HCT116 (cell line): ENCODE data around the gene FEZF2. TPM values are rescaled to one million over a fixed set of nuclear protein-coding genes. Genes with fewer than 3 reads are reported as not detected.

Experiments
- ATAC-seq: fragments of 200-7000 bp; cut with Tn5 transposase; 2 replicates; pipeline ENCODE4 v1.9.1; 2020; ENCODE audit warnings: mild to moderate bottlenecking, moderate library complexity
- BruUV-seq: library from RNA; stranded (reverse); fragments of 400-500 nt; replicated peaks from 2 replicates; lab custom pipeline; 2021; lab: Mats Ljungman, UMichigan
- CTCF ChIA-PET: fragments of 300-600 bp; sonication (Branson Sonifier 250); formaldehyde crosslinking; loops from one replicate; lab custom pipeline; 2021; ENCODE audit warnings: antibody characterized with exemption; lab: Charles Lee
- POLR2A ChIA-PET: fragments of 300-600, 350-600 bp; sonication (Branson Sonifier 250); formaldehyde crosslinking; loops from one replicate; lab custom pipeline; 2021; ENCODE audit warnings: antibody characterized with exemption; lab: Charles Lee
- RAD21 ChIA-PET, 2 experiments: fragments of 300-600 bp; sonication (Branson Sonifier 250); formaldehyde crosslinking; loops; one replicate each; lab custom pipeline; 2023; ENCODE audit warnings: low total read pairs in 2 of 2; ENCODE audit not compliant: uncharacterized antibody in 2 of 2, unreplicated experiment in 2 of 2, low non-redundant PET in 1 of 2; lab: Charles Lee
- DNase-seq: peaks from one replicate; pipeline ENCODE4 v3.0.0-alpha.2; 2010; ENCODE audit warnings: low read depth, low spot score
- H2AFZ ChIP-seq: fragments of 200-600 bp; shearing (Covaris generic), sonication (generic); 2 replicates; pipeline ENCODE4 v1.6.1; 2017; ENCODE audit warnings: low read depth, mixed run types, mixed read lengths, antibody characterized with exemption, low read length; ENCODE audit not compliant: poor library complexity, severe bottlenecking
- H3K27ac ChIP-seq: 2 replicates; pipeline ENCODE4 v1.5.1; 2012; ENCODE audit warnings: low read depth, low read length
- H3K27me3 ChIP-seq: fragments of 200-600 bp; sonication (generic); 2 replicates; pipeline ENCODE4 v1.6.1; 2016; ENCODE audit warnings: mixed run types, low read length, mixed read lengths; ENCODE audit not compliant: insufficient read depth
- H3K36me3 ChIP-seq, 2 experiments: fragments of 200-500 bp in 1 of 2; fragments of 200-600 bp in 1 of 2; sonication (Bioruptor generic) in 1 of 2; sonication (generic) in 1 of 2; 2 replicates each; pipeline versions ENCODE4 v1.5.1 to v1.6.1; 2014 to 2016; ENCODE audit warnings: low read length in 2 of 2, inconsistent platforms in 1 of 2, mixed read lengths in 1 of 2, mixed run types in 1 of 2; ENCODE audit not compliant: insufficient read depth in 2 of 2, control insufficient read depth in 1 of 2
- H3K4me1 ChIP-seq, 2 experiments: fragments of 200-600 bp in 1 of 2; sonication (generic) in 1 of 2; 2 replicates each; pipeline versions ENCODE4 v1.5.1 to v1.6.1; 2012 to 2017; ENCODE audit warnings: low read length in 2 of 2, inconsistent platforms in 1 of 2, mild to moderate bottlenecking in 1 of 2, mixed read lengths in 1 of 2, mixed run types in 1 of 2, moderate library complexity in 1 of 2; ENCODE audit not compliant: insufficient read depth in 2 of 2, control insufficient read depth in 1 of 2
- H3K4me2 ChIP-seq: fragments of 200-600 bp; sonication (generic); 2 replicates; pipeline ENCODE4 v1.6.1; 2017; ENCODE audit warnings: mixed run types, low read length, mixed read lengths
- H3K4me3 ChIP-seq, 2 experiments: fragments of 200-600 bp in 1 of 2; sonication (generic) in 1 of 2; replicated peaks in 1 of 2; 2 replicates each; pipeline ENCODE4 v1.5.1; 2011 to 2016; ENCODE audit warnings: low read length in 2 of 2, control low read depth in 1 of 2, low read depth in 1 of 2, mild to moderate bottlenecking in 1 of 2, mixed read lengths in 1 of 2, mixed run types in 1 of 2
- H3K79me2 ChIP-seq: fragments of 200-600 bp; sonication (generic); 2 replicates; pipeline ENCODE4 v1.6.1; 2017; ENCODE audit warnings: mild to moderate bottlenecking, mixed run types, low read length, moderate library complexity, mixed read lengths; ENCODE audit not compliant: insufficient read depth
- H3K9ac ChIP-seq: fragments of 200-600 bp; sonication (generic); 2 replicates; pipeline ENCODE4 v1.6.1; 2016; ENCODE audit warnings: low read length, mixed read lengths
- H3K9me2 ChIP-seq: fragments of 200-600 bp; sonication (generic), shearing (Covaris generic); 2 replicates; pipeline ENCODE4 v1.6.1; 2017; ENCODE audit warnings: mixed run types, mild to moderate bottlenecking, moderate library complexity; ENCODE audit not compliant: insufficient read depth
- H3K9me3 ChIP-seq, 2 experiments: fragments of 200-500 bp in 1 of 2; fragments of 200-600 bp in 1 of 2; sonication (Bioruptor generic) in 1 of 2; sonication (generic) in 1 of 2; 2 replicates each; pipeline ENCODE4 v1.6.1; 2014 to 2017; ENCODE audit warnings: low read length in 2 of 2, mixed read lengths in 2 of 2, inconsistent platforms in 1 of 2, low read depth in 1 of 2, mild to moderate bottlenecking in 1 of 2, mixed run types in 1 of 2, moderate library complexity in 1 of 2; ENCODE audit not compliant: control insufficient read depth in 1 of 2, insufficient read depth in 1 of 2
- H4K20me1 ChIP-seq: fragments of 200-600 bp; sonication (generic), shearing (Covaris generic); 2 replicates; pipeline ENCODE4 v1.6.1; 2017; ENCODE audit warnings: mixed run types, mild to moderate bottlenecking, moderate library complexity; ENCODE audit not compliant: insufficient read depth
- ATF3 ChIP-seq: IDR thresholded peaks from 2 replicates; pipeline ENCODE4 v1.6.1; 2012
- CBX3 ChIP-seq: IDR thresholded peaks from 2 replicates; pipeline ENCODE4 v1.6.1; 2012; ENCODE audit warnings: low read depth
- CTCF ChIP-seq, 3 experiments: fragments of 200-600 bp in 1 of 3; sonication (generic) in 1 of 3; IDR thresholded peaks in 2 of 3; conservative IDR thresholded peaks in 1 of 3; 2 replicates each; pipeline ENCODE4 v1.5.1; 2012 to 2017; ENCODE audit warnings: low read depth in 2 of 3, low read length in 2 of 3, antibody characterized with exemption in 1 of 3, borderline replicate concordance in 1 of 3, control low read depth in 1 of 3, mild to moderate bottlenecking in 1 of 3, mixed read lengths in 1 of 3, mixed run types in 1 of 3, moderate library complexity in 1 of 3; ENCODE audit not compliant: insufficient read depth in 1 of 3
- ELF1 ChIP-seq: IDR thresholded peaks from 2 replicates; pipeline ENCODE4 v1.6.1; 2012; ENCODE audit warnings: low read depth, borderline replicate concordance
- EZH2 ChIP-seq: fragments of 200-600 bp; sonication (generic); IDR thresholded peaks from 2 replicates; pipeline ENCODE4 v1.6.1; 2017; ENCODE audit warnings: antibody characterized with exemption, mixed run types
- EZH2phosphoT487 ChIP-seq: fragments of 200-600 bp; IDR thresholded peaks from 2 replicates; pipeline ENCODE4 v1.6.1; 2018; ENCODE audit warnings: antibody characterized with exemption, borderline replicate concordance
- FOSL1 ChIP-seq: IDR thresholded peaks from 2 replicates; pipeline ENCODE4 v1.6.1; 2012; ENCODE audit warnings: low read depth
- JUND ChIP-seq: IDR thresholded peaks from 2 replicates; pipeline ENCODE4 v1.6.1; 2012
- REST ChIP-seq: IDR thresholded peaks from 2 replicates; pipeline ENCODE4 v1.6.1; 2012; ENCODE audit warnings: low read depth
- SIN3A ChIP-seq: IDR thresholded peaks from 2 replicates; pipeline ENCODE4 v1.6.1; 2012; ENCODE audit warnings: low read depth
- SP1 ChIP-seq: IDR thresholded peaks from 2 replicates; pipeline ENCODE4 v1.6.1; 2012; ENCODE audit warnings: low read depth
- TCF7L2 ChIP-seq: IDR thresholded peaks from 2 replicates; pipeline ENCODE4 v1.7.0; 2011; ENCODE audit warnings: borderline replicate concordance, inconsistent platforms; ENCODE audit not compliant: insufficient read depth, insufficient read length; ENCODE audit errors: extremely low read depth
- ZFX ChIP-seq: fragments of 450-650 bp; IDR thresholded peaks from 2 replicates; pipeline ENCODE4 v1.6.1; 2017
- ZNF274 ChIP-seq: fragments of 200-500 bp; sonication (Bioruptor generic); IDR thresholded peaks from 2 replicates; pipeline ENCODE4 v1.6.1; 2014; ENCODE audit warnings: mild to moderate bottlenecking, low read depth, low read length, inconsistent platforms
- intact Hi-C: fragments of 100-400 bp; cut with micrococcal nuclease; formaldehyde crosslinking; loops from 2 replicates; pipeline ENCODE4 v1.10.0; 2022
- total RNA-seq: library from RNA; stranded (reverse); gene quantifications from one replicate; pipeline ENCODE4 v1.2.1, GENCODE V29; 2021; ENCODE audit not compliant: unreplicated experiment

Gene FEZF2
- total RNA-seq, 1 experiment from 2014 or later: not detected

GRCh38 chr3:62368705-62369475, 4.5 kb downstream of the FEZF2 start:
- Histone ChIP-seq H3K36me3 (no peaks in the 10 kb centered on the region), H4K20me1 (no peaks in the 10 kb centered on the region), H2AFZ (no peak overlapping the region), H3K27me3 (peaks cover 12% of the 10 kb centered on the region), H3K79me2 (no peaks in the 10 kb centered on the region), H3K9me3 (no peaks in the 10 kb centered on the region), H3K9me2 (no peaks in the 10 kb centered on the region), H3K27ac (no peak overlapping the region), H3K4me1 (no peaks in the 10 kb centered on the region), H3K9ac (no peak overlapping the region), H3K4me3 (no peak overlapping the region), H3K4me2 (no peak overlapping the region)
- ChIA-PET RAD21 (no interaction called here), POLR2A (no interaction called here), CTCF (no interaction called here)
- intact Hi-C loops: no loop called here
- no peak for ATAC-seq
- DNase-seq: no peak
- TF ChIP-seq TCF7L2 (no peak), ATF3 (no peak), CTCF (IDR thresholded peaks at IDR 0.05 in 2 of 3, conservative IDR thresholded peaks at IDR 0.05 in 1 of 3; ENCODE audit: borderline replicate concordance in 1 of 3, insufficient read depth in 1 of 3, low read depth in 2 of 3, low read length in 2 of 3) (no peak), ZNF274 (no peak), FOSL1 (no peak), REST (no peak), EZH2phosphoT487 (no peak), ZFX (no peak), SP1 (no peak), ELF1 (no peak), EZH2 (no peak), SIN3A (no peak), CBX3 (no peak), JUND (no peak)
- BruUV-seq: no TSS peak
